A673 (cell line): Measurements from ENCODE around the gene UVSSA.
A peak's percentile ranks its signal among the peaks of the same experiment; 100 is the strongest.

Experiments used
- EZH2 ChIP-seq: fragments of 200-600 bp; sonication (generic); IDR thresholded peaks from 2 replicates; pipeline ENCODE4 v1.6.1; 2017; ENCODE audit warnings: borderline replicate concordance, low read depth, mild to moderate bottlenecking, mixed read lengths, antibody characterized with exemption, low read length; ENCODE audit not compliant: poor library complexity, severe bottlenecking
- TF ChIP-seq, protein P1 (sequence below): fragments of 300-800, 200-600 bp; sonication (generic); conservative IDR thresholded peaks from 2 replicates; pipeline ENCODE4 v1.5.1; 2017; ENCODE audit warnings: low read depth, mild to moderate bottlenecking, antibody characterized with exemption, low read length, moderate library complexity, mixed read lengths

DNA sequence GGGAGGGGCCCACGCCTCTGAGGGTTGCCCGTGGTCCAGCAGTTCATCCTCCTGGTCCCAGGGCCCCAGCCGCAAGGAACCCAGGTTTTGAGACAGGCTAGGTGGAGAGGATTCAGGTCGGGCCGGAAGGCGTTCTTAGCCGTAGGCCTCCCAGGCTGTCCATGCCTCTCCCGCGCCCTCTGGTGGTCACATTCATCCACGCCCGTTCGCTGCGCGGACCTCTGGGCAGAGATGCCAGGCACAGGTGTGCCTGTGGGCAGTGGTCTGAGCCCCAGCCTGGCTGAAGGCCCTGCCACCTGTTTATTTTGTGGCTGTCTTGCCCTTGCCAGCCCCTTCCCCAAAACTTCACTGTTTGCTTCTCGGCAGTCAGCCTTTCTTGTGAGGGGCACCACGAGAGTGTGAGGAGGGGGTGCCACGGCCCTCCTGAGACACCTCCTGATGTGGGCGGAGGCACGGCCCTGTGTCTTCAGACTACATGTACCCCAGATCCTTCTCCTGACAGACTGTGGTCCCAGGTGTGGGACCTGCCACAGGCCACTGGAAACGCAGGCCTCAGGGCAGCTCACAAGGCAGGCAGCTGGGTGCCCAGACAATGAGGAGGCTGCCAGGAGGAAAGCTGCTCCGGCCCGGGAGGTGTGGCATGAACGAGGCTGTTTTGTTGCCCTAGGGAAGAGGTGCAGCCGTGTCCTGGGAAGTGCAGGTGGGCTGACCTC lies 5.0 kb downstream of the UVSSA start:
- TF ChIP-seq, protein P1, sequence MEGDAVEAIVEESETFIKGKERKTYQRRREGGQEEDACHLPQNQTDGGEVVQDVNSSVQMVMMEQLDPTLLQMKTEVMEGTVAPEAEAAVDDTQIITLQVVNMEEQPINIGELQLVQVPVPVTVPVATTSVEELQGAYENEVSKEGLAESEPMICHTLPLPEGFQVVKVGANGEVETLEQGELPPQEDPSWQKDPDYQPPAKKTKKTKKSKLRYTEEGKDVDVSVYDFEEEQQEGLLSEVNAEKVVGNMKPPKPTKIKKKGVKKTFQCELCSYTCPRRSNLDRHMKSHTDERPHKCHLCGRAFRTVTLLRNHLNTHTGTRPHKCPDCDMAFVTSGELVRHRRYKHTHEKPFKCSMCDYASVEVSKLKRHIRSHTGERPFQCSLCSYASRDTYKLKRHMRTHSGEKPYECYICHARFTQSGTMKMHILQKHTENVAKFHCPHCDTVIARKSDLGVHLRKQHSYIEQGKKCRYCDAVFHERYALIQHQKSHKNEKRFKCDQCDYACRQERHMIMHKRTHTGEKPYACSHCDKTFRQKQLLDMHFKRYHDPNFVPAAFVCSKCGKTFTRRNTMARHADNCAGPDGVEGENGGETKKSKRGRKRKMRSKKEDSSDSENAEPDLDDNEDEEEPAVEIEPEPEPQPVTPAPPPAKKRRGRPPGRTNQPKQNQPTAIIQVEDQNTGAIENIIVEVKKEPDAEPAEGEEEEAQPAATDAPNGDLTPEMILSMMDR: peak; percentile 92
- no peak for TF ChIP-seq EZH2
